ENCODE measurements around the gene GPC6. TPM values are rescaled to one million over a fixed set of nuclear protein-coding genes. Genes with fewer than 3 reads are reported as not detected.
A peak's percentile ranks its signal among the peaks of the same experiment; 100 is the strongest.
"Not testable (repeated sequence)": the region's sequence is repeated elsewhere in the genome, so short reads cannot be mapped to it uniquely, and the experiment has no call there.

GPC6 gene
- polyA plus RNA-seq (ENCODE audit: insufficient read length in 10 of 10), result 10 to 100 TPM in 9 of 10 donors, 1 to 10 TPM in 1; 8.0 to 21.9 (median 15.3) TPM
- long read RNA-seq, donor 1, partial matches to known transcripts, result 0 of 1 reads
- long read RNA-seq, donor 1, other reads (novel, unspliced or antisense), result 0 of 1 reads
- long read RNA-seq, donor 2, partial matches to known transcripts, result 0 of 2 reads
- long read RNA-seq, donor 2, other reads (novel, unspliced or antisense), result 0 of 2 reads
- long read RNA-seq, donor 3, result 0 reads
- long read RNA-seq, donor 4, partial matches to known transcripts, result 0 of 2 reads
- long read RNA-seq, donor 4, other reads (novel, unspliced or antisense), result 0 of 2 reads
- long read RNA-seq, donor 5, transcript GPC6-202 (5 exons, 792 nt), result major isoform, 6 of 6 reads
- long read RNA-seq, donor 5, partial matches to known transcripts, result 0 of 6 reads
- long read RNA-seq, donor 5, other reads (novel, unspliced or antisense), result 0 of 6 reads
- long read RNA-seq, donor 6, partial matches to known transcripts, result 0 of 1 reads
- long read RNA-seq, donor 6, other reads (novel, unspliced or antisense), result 0 of 1 reads
- long read RNA-seq, donor 7, partial matches to known transcripts, result 5 of 6 reads
- long read RNA-seq, donor 7, other reads (novel, unspliced or antisense), result 0 of 6 reads
- long read RNA-seq, donor 8, partial matches to known transcripts, result 0 of 1 reads
- long read RNA-seq, donor 8, other reads (novel, unspliced or antisense), result 0 of 1 reads
- long read RNA-seq, donor 9, result 0 reads

GRCh38 chr13:93226623-93227279 is at the start of gene GPC6:
Gene GPC6, plus strand, starts transcription at chr13:93226807.
- DNase-seq, result peak; percentile 89 to 95 (median 91)

DNA sequence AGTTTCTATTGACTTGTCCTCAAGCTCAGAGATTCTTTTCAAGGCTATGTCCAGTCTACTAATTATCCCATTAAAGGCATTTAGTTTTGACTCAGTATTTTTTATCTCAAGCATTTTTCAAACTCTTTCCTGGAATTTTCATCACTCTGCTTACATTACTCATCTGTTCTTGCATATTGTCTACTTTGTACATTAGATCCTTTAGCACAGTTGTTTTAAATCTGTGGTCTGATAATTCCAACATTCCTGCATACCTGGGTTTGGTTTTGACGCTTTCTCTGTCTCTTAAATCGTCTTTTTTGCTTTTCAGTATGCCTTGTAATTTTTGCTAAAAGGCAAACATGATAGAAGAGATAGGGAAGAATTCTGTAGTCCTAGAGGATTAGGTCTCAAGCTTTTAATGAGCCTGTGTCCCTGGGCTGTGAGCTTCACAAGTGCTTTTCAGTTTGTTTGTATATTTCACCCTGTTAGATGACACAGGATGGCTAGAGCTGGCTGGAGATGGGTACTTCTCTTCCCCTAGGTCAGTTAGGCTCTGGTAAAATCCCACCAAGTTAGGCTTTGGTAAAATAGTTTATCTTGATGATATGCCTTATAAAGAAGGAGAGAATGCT is 46.1 kb upstream of the GPC6 start:
- DNase-seq, result peak in 1 of 3 donors; percentile 43

- DNase-seq, result no peak
These were observed 44.2 kb upstream of the GPC6 start for GRCh38 chr13:93182406-93182805.

GRCh38 chr13:93183302-93183701 is 43.3 kb upstream of the GPC6 start:
- DNase-seq, result no peak

DNA sequence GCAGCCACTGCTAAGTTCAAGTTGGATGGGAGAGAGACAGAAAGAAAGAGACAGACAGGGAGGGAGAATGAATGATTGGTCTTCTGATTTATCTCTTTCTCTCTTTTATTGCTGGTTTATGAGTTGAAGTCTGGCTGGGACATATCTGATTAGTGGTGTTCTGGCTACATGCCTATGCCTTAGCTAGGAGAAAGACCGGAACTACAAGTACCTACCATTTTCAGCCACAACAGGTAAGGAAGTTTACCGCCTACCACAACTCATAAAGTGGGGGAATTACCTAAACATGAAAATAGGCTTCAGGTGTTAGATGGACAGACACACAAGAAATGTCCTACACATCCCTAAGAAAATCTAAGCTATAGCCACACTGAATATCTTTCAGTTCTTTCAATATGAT is 36.6 kb upstream of the GPC6 start:
- DNase-seq, result no peak

DNA sequence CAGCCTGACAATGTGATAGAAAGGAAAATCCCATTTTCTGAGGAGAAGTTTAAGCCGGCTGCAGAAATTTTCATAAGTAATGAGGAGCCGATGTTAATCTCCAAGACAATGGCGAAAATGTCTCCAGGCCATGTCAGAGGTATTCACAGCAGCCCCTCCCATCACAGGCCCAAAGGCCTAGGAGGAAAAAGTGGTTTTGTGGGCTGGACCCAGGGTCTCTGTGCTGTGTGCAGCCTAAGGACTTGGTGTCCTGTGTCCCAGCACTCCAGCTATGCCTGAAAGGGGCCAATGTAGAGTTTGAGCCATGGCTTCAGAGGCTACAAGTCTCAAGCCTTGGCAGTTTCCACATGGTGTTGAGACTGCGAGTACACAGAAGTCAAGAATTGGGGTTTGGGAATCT is 32.9 kb upstream of the GPC6 start:
- no peak for DNase-seq

GRCh38 chr13:93199856-93200255 is 26.8 kb upstream of the GPC6 start:
- DNase-seq, result no peak

GRCh38 chr13:93200626-93201025 is 26.0 kb upstream of the GPC6 start:
- DNase-seq, result no peak

DNA sequence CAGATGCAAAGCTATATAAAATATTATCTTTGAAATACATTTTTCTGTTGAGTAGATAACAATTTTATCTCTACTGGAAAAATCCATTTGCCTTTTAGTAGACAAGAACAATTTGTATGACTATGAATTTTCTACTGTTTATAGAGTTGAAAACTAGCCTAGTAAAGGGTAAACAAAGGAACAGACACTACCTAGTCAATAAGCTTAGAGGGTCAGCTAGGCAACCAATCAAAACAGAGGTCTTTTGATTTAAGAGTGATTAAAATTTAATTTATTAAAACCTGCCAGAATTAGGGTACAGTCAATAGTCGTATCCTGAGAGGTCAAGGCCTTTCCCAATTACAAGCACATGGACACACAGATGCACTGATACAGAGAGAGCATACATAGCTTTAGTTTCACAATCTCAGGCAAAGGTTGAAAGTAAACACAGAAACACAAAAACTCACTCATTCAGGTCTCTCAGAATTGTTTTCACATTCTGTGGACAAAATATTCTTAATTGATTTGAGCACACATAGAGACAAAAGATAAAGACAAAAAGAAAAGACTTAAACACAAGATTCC is 24.5 kb upstream of the GPC6 start:
- no peak for DNase-seq

GRCh38 chr13:93206778-93207392 is 19.7 kb upstream of the GPC6 start:
- not testable (repeated sequence) for DNase-seq

GRCh38 chr13:93216122-93216521 is 10.5 kb upstream of the GPC6 start:
- no peak for DNase-seq

- DNase-seq, result no peak
These were observed 8.8 kb upstream of the GPC6 start for GRCh38 chr13:93217721-93218261.

DNA sequence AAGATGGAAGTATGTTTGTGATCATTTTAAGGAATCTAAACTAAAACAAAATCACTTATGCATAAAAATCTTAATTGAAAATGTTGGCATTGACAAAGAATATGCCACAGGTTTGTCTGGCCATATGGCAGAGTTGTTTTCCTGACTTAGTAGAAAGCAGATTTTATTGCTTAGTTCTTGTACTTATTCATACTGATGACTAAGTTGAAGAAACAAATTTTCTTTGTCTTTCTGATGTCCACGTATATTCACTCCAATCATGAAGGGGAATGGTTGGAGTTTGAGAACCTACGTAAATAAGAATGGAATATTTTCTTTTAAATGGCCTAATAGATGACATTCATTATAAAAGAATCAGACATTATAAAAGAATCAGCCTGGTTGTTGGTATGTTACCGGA is 8.0 kb upstream of the GPC6 start:
- no peak for DNase-seq

GRCh38 chr13:93220073-93220472 is 6.5 kb upstream of the GPC6 start:
- DNase-seq, result no peak

DNA sequence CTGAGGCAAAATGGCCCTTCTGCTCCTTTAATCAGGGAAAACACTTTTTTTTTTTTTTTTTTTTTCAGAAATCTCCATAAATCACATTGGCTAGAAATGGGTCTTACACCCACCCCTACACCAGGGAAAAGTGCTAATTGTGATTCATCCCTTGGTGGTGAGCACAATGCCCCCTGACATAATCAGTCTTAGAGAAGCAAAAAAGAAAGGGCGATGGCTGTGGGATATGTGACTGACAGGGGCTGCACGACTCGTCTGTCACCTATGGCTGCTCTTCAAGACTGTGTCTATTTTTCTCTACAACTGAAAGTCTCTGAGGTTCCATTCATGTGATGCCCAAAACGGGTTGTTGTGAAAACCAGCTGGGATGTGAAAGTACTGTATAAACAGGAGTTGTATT is 3.6 kb upstream of the GPC6 start:
- DNase-seq, result no peak

DNA sequence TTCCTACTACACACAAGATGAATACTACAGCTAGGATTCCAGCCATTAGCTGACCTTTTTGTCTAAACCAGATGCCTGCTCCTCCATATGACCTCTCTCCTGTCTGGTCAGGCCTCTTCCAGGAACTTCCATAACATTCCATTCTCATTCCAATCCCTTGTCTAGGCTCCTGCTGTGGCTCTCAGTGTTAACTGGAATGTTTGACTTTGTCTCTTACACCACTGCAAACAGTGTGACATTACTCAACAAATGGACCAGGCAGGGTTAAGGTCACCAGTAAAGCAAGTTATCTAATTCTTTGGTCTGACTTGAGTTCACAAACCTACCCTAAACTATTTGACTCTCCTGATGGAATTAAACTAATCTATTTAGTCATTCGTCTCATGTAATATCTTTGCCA is 2.1 kb upstream of the GPC6 start:
- DNase-seq, result no peak

- no peak for DNase-seq
These were observed 997 bp upstream of the GPC6 start for GRCh38 chr13:93225610-93226009.

DNA sequence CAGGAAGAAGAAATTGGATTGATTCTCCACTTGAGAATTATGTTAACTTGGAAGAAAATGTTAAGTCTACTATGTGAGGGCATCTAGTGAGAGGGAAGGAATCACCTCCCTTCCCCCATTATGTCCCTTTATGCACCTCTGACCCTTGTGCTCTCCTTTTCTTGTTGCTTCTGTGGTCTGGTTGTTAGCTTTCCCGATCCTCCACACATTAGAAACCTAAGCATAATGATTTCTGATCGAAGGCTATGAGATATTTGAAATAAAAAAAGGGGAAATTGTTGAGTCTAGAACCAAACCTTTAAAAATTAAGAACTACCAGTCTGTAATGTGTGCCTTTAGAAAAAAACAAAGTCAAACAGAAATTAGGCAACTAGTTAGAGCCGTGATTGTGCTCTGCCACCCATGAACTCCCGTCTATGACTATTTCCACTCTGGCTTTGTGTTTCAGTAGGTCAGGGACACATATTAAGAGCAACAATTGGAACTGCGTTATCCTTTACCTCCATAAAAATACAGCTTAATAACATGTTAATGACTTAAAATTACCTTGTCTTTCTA is 463 bp upstream of the GPC6 start:
- no peak for DNase-seq

DNA sequence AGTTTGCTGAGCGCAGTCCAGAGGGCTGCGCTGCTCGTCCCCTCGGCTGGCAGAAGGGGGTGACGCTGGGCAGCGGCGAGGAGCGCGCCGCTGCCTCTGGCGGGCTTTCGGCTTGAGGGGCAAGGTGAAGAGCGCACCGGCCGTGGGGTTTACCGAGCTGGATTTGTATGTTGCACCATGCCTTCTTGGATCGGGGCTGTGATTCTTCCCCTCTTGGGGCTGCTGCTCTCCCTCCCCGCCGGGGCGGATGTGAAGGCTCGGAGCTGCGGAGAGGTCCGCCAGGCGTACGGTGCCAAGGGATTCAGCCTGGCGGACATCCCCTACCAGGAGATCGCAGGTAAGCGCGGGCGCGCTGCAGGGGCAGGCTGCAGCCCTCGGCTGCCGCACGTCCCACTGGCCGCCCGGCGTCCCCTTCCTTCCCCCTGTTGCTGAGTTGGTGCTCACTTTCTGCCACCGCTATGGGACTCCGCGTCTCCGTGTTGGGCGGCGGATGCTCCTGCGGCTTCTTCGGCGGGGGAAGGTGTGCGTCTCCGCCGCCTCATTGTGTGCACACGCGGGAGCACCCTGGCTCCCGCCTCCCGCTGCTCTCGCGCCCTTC is 772 bp downstream of the GPC6 start:
- DNase-seq, result peak in 2 of 3 donors; percentile 59 to 86
